ENCODE measurements around the gene ANKMY1. TPM values are rescaled to one million over a fixed set of nuclear protein-coding genes. Genes with fewer than 3 reads are reported as not detected.
A peak's percentile ranks its signal among the peaks of the same experiment; 100 is the strongest.
"Not testable (repeated sequence)": the region's sequence is repeated elsewhere in the genome, so short reads cannot be mapped to it uniquely, and the experiment has no call there.

The ANKMY1 gene
- total RNA-seq, 1 donor: 11.2 TPM

GRCh38 chr2:240498171-240498957, 59.4 kb downstream of the ANKMY1 start:
- Histone ChIP-seq H3K36me3 (ENCODE audit: insufficient read depth, low read length) (peaks cover 3% of the 10 kb centered on the region), H3K4me1 (ENCODE audit: insufficient read depth, low read length) (no peaks in the 10 kb centered on the region), H3K4me3 (ENCODE audit: insufficient read depth, low read length) (no peak overlapping the region), H3K79me2 (ENCODE audit: insufficient read depth, low read length) (no peaks in the 10 kb centered on the region), H3K4me2 (ENCODE audit: insufficient read depth, low read length) (no peak overlapping the region), H3K27ac (ENCODE audit: low read depth, low read length) (no peak overlapping the region), H2AFZ (ENCODE audit: low read length) (no peak overlapping the region), H3K27me3 (ENCODE audit: insufficient read depth, low read length) (no peaks in the 10 kb centered on the region), H3K9me3 (ENCODE audit: low read depth, low read length) (no peaks in the 10 kb centered on the region), H4K20me1 (ENCODE audit: insufficient read depth, low read length) (no peaks in the 10 kb centered on the region)
- no peak for TF ChIP-seq CTCF (IDR thresholded peaks at IDR 0.05; ENCODE audit: extremely low read depth, low read depth, low read length)
- peak; percentile 26 for DNase-seq (ENCODE audit: insufficient read length, low spot score, missing footprints)

GRCh38 chr2:240497082-240497481, 60.7 kb downstream of the ANKMY1 start:
- not testable (repeated sequence) for H3K4me3 ChIP-seq (ENCODE audit: insufficient read depth, low read length); H3K27me3 ChIP-seq (ENCODE audit: insufficient read depth, low read length); H3K4me1 ChIP-seq (ENCODE audit: insufficient read depth, low read length); H3K79me2 ChIP-seq (ENCODE audit: insufficient read depth, low read length); H3K27ac ChIP-seq (ENCODE audit: low read depth, low read length); H2AFZ ChIP-seq (ENCODE audit: low read length); H3K9me3 ChIP-seq (ENCODE audit: low read depth, low read length); H3K4me2 ChIP-seq (ENCODE audit: insufficient read depth, low read length); H4K20me1 ChIP-seq (ENCODE audit: insufficient read depth, low read length); H3K36me3 ChIP-seq (ENCODE audit: insufficient read depth, low read length)
- TF ChIP-seq CTCF (IDR thresholded peaks at IDR 0.05; ENCODE audit: extremely low read depth, low read depth, low read length): peak; percentile 50
- DNase-seq (ENCODE audit: insufficient read length, low spot score, missing footprints): peak; percentile 66

- not testable (repeated sequence) for H3K27ac ChIP-seq (ENCODE audit: low read depth, low read length); DNase-seq (ENCODE audit: insufficient read length, low spot score, missing footprints); H3K9me3 ChIP-seq (ENCODE audit: low read depth, low read length); H3K4me3 ChIP-seq (ENCODE audit: insufficient read depth, low read length); H3K27me3 ChIP-seq (ENCODE audit: insufficient read depth, low read length); H3K4me1 ChIP-seq (ENCODE audit: insufficient read depth, low read length); H3K4me2 ChIP-seq (ENCODE audit: insufficient read depth, low read length); H4K20me1 ChIP-seq (ENCODE audit: insufficient read depth, low read length); H2AFZ ChIP-seq (ENCODE audit: low read length); H3K79me2 ChIP-seq (ENCODE audit: insufficient read depth, low read length); H3K36me3 ChIP-seq (ENCODE audit: insufficient read depth, low read length)
- peak; percentile 40 for TF ChIP-seq CTCF (IDR thresholded peaks at IDR 0.05; ENCODE audit: extremely low read depth, low read depth, low read length)
Observed at GRCh38 chr2:240494942-240495341, 62.8 kb downstream of the ANKMY1 start.

- Histone ChIP-seq H3K4me3 (ENCODE audit: insufficient read depth, low read length) (no peak overlapping the region), H3K9me3 (ENCODE audit: low read depth, low read length) (no peaks in the 10 kb centered on the region), H3K36me3 (ENCODE audit: insufficient read depth, low read length) (peaks cover 3% of the 10 kb centered on the region), H3K79me2 (ENCODE audit: insufficient read depth, low read length) (no peaks in the 10 kb centered on the region), H3K4me2 (ENCODE audit: insufficient read depth, low read length) (no peak overlapping the region), H4K20me1 (ENCODE audit: insufficient read depth, low read length) (no peaks in the 10 kb centered on the region), H3K4me1 (ENCODE audit: insufficient read depth, low read length) (no peaks in the 10 kb centered on the region), H3K27ac (ENCODE audit: low read depth, low read length) (no peak overlapping the region), H3K27me3 (ENCODE audit: insufficient read depth, low read length) (no peaks in the 10 kb centered on the region), H2AFZ (ENCODE audit: low read length) (no peak overlapping the region)
- peak; percentile 55 for DNase-seq (ENCODE audit: insufficient read length, low spot score, missing footprints)
- TF ChIP-seq CTCF (IDR thresholded peaks at IDR 0.05; ENCODE audit: extremely low read depth, low read depth, low read length): no peak
Observed at GRCh38 chr2:240494194-240494793, 63.5 kb downstream of the ANKMY1 start.
